ENCODE results near the gene CD1D. TPM values are rescaled to one million over a fixed set of nuclear protein-coding genes. Genes with fewer than 3 reads are reported as not detected.

The CD1D gene
- total RNA-seq (ENCODE audit: unreplicated experiment): 1.5 TPM
- long read RNA-seq, partial matches to known transcripts: 3 of 4 reads
- long read RNA-seq, other reads (novel, unspliced or antisense): 1 of 4 reads

- Mint-ChIP-seq H3K27me3 (ENCODE audit: unreplicated experiment) (peaks cover 18% of the 10 kb centered on the region), H3K4me3 (ENCODE audit: unreplicated experiment) (peak within 1 kb of the TSS; percentile 97), H3K4me1 (ENCODE audit: unreplicated experiment) (peaks cover 24% of the 10 kb centered on the region), H3K36me3 (ENCODE audit: low read depth, unreplicated experiment) (peaks cover 4% of the 10 kb centered on the region), H3K9me3 (ENCODE audit: unreplicated experiment) (no peaks in the 10 kb centered on the region), H3K27ac (ENCODE audit: unreplicated experiment) (peak within 1 kb of the TSS; percentile 12)
- DNase-seq (ENCODE audit: low spot score): peak; percentile 40
- no peak for TF ChIP-seq CTCF (IDR thresholded peaks at IDR 0.05; ENCODE audit: unreplicated experiment)
Observed at GRCh38 chr1:158180741-158181576, at the start of gene CD1D. TSS of gene CD1D (plus strand) at chr1:158180895. CDS start at chr1:158181102, 207 bp downstream.

GRCh38 chr1:158131217-158131616, 49.5 kb upstream of the CD1D start:
- Mint-ChIP-seq H3K27ac (ENCODE audit: unreplicated experiment) (no peak overlapping the region), H3K27me3 (ENCODE audit: unreplicated experiment) (peaks cover 1% of the 10 kb centered on the region)
- TF ChIP-seq CTCF (IDR thresholded peaks at IDR 0.05; ENCODE audit: unreplicated experiment): no peak

GRCh38 chr1:158140764-158141192, 39.9 kb upstream of the CD1D start:
- no peaks in the 10 kb centered on the region for H3K36me3 Mint-ChIP-seq (ENCODE audit: low read depth, unreplicated experiment)
- H3K4me3 Mint-ChIP-seq (ENCODE audit: unreplicated experiment): no peak overlapping the region
- no peaks in the 10 kb centered on the region for H3K9me3 Mint-ChIP-seq (ENCODE audit: unreplicated experiment)
- H3K4me1 Mint-ChIP-seq (ENCODE audit: unreplicated experiment): peaks cover 5% of the 10 kb centered on the region
- H3K27ac Mint-ChIP-seq (ENCODE audit: unreplicated experiment): no peak overlapping the region
- no peak for TF ChIP-seq CTCF (IDR thresholded peaks at IDR 0.05; ENCODE audit: unreplicated experiment)
- DNase-seq (ENCODE audit: low spot score): no peak
- no peaks in the 10 kb centered on the region for H3K27me3 Mint-ChIP-seq (ENCODE audit: unreplicated experiment)

More at GRCh38 chr1:158131217-158131616, 49.5 kb upstream of the CD1D start:
- no peak for DNase-seq (ENCODE audit: low spot score)
- Mint-ChIP-seq H3K4me1 (ENCODE audit: unreplicated experiment) (no peaks in the 10 kb centered on the region), H3K9me3 (ENCODE audit: unreplicated experiment) (no peaks in the 10 kb centered on the region), H3K36me3 (ENCODE audit: low read depth, unreplicated experiment) (no peaks in the 10 kb centered on the region), H3K4me3 (ENCODE audit: unreplicated experiment) (no peak overlapping the region)

- TF ChIP-seq CTCF (IDR thresholded peaks at IDR 0.05; ENCODE audit: unreplicated experiment): no peak
- Mint-ChIP-seq H3K4me3 (ENCODE audit: unreplicated experiment) (no peak overlapping the region), H3K4me1 (ENCODE audit: unreplicated experiment) (peaks cover 31% of the 10 kb centered on the region), H3K9me3 (ENCODE audit: unreplicated experiment) (peaks cover 5% of the 10 kb centered on the region), H3K27ac (ENCODE audit: unreplicated experiment) (no peak overlapping the region), H3K36me3 (ENCODE audit: low read depth, unreplicated experiment) (no peaks in the 10 kb centered on the region), H3K27me3 (ENCODE audit: unreplicated experiment) (peaks cover 3% of the 10 kb centered on the region)
- DNase-seq (ENCODE audit: low spot score): no peak
Observed at GRCh38 chr1:158145173-158145719, 35.4 kb upstream of the CD1D start.

- no peak overlapping the region for H3K27ac Mint-ChIP-seq (ENCODE audit: unreplicated experiment)
- H3K4me1 Mint-ChIP-seq (ENCODE audit: unreplicated experiment): peaks cover 31% of the 10 kb centered on the region
- no peak for DNase-seq (ENCODE audit: low spot score)
- H3K9me3 Mint-ChIP-seq (ENCODE audit: unreplicated experiment): peaks cover 5% of the 10 kb centered on the region
- peaks cover 3% of the 10 kb centered on the region for H3K27me3 Mint-ChIP-seq (ENCODE audit: unreplicated experiment)
- TF ChIP-seq CTCF (IDR thresholded peaks at IDR 0.05; ENCODE audit: unreplicated experiment): no peak
- no peaks in the 10 kb centered on the region for H3K36me3 Mint-ChIP-seq (ENCODE audit: low read depth, unreplicated experiment)
- H3K4me3 Mint-ChIP-seq (ENCODE audit: unreplicated experiment): no peak overlapping the region
Observed at GRCh38 chr1:158146165-158146564, 34.5 kb upstream of the CD1D start.
